Coronary artery (tissue), 2 donors: Measurements from ENCODE around the gene PKNOX2.

Experiments used
- DNase-seq: peaks from one replicate; pipeline ENCODE4 v3.0.0-alpha.2; 2017; ENCODE audit warnings: low spot score
- H3K27ac ChIP-seq, 2 donors: fragments of 200-600 bp; sonication (generic); one replicate each; pipeline ENCODE4 v1.5.1; 2016 to 2019
- H3K4me3 ChIP-seq: fragments of 200-600 bp; sonication (generic); 2 replicates; pipeline ENCODE4 v1.5.1; 2016; ENCODE audit warnings: mild to moderate bottlenecking, moderate library complexity
- TF ChIP-seq, protein P1 (sequence below): fragments of 200-600 bp; sonication (generic); IDR thresholded peaks from one replicate; pipeline ENCODE4 v1.5.1; 2019; ENCODE audit warnings: antibody characterized with exemption

The PKNOX2 gene

DNA sequence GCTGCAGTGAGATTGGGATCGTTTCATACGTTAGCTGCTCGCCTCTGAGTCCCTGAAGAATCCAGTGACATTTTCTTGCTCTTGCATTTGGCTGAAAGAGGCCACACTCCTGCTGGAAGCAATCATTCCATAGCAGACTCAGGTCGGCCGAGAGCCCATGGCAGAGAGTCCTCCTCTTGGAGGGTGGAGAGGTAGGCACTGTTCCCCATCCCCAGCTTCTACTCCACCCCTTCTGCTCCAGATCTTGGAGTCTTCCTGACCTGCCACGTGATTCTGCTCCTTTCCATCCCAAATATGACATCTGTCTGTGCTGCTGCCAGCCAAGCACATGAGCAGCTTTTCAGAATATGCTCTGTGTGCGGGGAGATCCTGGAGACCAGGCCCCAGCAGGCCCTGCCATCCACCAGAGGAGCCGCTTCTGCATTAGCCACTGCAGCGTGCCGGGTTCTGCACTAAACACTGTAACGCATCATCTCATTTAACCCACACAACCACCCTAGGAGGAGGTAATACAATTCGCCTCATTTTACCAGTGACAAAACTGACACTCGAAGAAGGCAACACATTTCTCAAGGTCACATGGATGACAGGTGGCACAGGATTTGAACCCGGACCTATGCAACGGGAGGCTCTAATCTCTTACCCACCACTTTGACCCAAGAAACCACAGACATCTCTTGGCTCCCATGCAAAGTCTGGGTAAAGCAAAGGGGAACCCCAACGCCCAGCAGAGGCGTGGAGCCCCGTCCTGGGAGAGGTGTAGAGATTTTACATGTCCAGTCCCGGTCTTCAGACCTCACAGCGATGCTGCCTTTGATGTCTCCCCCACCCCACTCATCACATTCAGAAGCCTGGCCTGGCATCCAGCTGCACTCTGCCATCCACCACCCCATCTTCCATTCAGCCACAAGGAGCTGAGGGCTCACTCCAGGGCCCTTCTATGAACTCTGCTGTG, 252.7 kb downstream of the PKNOX2 start:
- Histone ChIP-seq H3K4me3 (no peak overlapping the region), H3K27ac (no peak overlapping the region)
- TF ChIP-seq, protein P1, sequence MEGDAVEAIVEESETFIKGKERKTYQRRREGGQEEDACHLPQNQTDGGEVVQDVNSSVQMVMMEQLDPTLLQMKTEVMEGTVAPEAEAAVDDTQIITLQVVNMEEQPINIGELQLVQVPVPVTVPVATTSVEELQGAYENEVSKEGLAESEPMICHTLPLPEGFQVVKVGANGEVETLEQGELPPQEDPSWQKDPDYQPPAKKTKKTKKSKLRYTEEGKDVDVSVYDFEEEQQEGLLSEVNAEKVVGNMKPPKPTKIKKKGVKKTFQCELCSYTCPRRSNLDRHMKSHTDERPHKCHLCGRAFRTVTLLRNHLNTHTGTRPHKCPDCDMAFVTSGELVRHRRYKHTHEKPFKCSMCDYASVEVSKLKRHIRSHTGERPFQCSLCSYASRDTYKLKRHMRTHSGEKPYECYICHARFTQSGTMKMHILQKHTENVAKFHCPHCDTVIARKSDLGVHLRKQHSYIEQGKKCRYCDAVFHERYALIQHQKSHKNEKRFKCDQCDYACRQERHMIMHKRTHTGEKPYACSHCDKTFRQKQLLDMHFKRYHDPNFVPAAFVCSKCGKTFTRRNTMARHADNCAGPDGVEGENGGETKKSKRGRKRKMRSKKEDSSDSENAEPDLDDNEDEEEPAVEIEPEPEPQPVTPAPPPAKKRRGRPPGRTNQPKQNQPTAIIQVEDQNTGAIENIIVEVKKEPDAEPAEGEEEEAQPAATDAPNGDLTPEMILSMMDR, result no peak
- DNase-seq, result no peak

DNA sequence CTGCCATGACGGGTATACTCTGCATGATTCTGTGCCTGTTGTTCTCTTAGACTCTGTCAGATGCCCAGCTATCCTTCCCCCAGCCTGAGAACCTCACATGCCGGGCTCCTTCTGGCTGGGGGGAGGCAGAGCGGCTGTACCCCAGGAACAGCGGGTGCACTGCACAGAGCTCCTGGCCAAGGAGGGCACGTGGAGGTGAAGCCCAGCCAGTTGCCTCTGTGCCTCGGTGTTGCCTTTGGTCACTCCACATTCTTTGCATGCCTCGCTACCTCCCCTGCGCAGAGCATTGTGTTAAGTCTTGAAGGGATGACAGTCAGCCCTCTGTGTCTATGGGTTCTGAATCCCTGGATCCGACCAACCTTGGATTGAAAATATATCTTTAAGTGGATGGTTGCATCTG, 253.8 kb downstream of the PKNOX2 start:
- no peak for DNase-seq
- Histone ChIP-seq H3K27ac (no peak overlapping the region), H3K4me3 (no peak overlapping the region)
- TF ChIP-seq, protein P1, result no peak

DNA sequence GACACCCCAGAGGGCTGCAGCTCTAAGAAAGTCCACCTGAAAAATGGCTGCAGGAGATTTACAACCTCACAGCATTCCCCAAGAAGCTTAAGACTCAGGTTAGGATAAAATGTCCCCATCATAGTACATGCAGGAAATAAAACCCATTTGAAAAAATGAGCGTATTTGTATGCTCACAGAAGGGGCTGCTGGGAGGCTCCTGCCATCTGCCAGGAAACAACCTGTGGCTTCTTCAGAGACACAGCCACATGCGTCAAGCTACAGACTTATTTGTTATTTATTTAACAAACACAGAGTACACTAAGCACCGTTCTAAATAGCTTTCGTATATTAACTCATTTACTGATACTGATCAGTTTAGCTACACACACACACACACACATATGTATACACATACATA, 258.1 kb downstream of the PKNOX2 start:
- TF ChIP-seq, protein P1, result no peak
- Histone ChIP-seq H3K27ac (no peak overlapping the region), H3K4me3 (no peak overlapping the region)
- DNase-seq, result no peak

DNA sequence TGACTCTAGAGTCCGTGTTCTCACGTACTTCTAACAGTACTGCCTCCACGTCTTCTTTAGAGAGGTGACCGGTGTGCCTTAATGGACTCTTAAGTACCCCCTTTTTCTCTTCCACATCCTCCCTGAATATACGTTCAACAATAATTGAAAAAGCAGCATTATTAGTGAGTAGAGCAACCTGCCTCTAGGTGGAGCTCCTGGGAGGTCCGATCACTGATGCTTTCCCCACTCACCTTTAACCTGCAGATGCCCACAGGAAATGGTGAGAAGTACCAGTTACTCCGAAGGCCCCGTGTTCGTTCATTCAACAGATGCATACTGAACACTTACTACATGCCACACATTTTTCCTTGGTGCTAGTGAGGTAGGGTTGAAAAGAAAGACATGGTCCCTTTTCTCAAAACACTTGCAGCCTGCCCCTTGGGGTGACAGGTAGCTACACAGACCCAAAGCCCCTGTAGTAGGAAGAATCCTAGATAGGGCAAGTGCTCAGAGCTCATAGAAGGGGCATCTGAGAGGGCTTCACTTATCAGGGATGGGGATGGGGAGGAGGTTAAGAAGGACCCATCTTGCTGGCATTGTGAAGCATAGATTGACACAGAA, 258.8 kb downstream of the PKNOX2 start:
- Histone ChIP-seq H3K4me3 (no peak overlapping the region), H3K27ac (no peak overlapping the region)
- DNase-seq, result no peak
- TF ChIP-seq, protein P1, result no peak

DNA sequence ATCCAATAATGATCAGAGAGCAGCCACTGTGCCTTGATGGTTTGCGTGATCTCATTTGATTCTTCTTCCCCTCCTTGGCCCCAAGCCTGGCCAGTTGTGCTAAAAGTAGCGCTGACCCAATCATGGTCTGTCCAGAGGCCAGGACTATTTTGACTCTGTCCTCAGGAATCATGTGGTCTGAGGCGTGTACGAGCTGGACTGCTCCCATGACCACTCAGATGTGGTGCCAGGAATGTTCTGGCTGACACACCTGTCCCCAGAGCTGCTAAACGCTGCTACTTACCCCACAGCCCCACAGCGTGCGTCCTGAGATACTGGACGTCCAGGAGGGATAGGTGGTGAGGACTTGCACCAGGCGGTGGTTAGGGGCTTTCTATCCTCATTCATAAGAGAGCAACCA, 261.1 kb downstream of the PKNOX2 start:
- TF ChIP-seq, protein P1, result no peak
- H3K4me3 ChIP-seq, result no peak overlapping the region
- no peak overlapping the region for H3K27ac ChIP-seq
- DNase-seq, result no peak

DNA sequence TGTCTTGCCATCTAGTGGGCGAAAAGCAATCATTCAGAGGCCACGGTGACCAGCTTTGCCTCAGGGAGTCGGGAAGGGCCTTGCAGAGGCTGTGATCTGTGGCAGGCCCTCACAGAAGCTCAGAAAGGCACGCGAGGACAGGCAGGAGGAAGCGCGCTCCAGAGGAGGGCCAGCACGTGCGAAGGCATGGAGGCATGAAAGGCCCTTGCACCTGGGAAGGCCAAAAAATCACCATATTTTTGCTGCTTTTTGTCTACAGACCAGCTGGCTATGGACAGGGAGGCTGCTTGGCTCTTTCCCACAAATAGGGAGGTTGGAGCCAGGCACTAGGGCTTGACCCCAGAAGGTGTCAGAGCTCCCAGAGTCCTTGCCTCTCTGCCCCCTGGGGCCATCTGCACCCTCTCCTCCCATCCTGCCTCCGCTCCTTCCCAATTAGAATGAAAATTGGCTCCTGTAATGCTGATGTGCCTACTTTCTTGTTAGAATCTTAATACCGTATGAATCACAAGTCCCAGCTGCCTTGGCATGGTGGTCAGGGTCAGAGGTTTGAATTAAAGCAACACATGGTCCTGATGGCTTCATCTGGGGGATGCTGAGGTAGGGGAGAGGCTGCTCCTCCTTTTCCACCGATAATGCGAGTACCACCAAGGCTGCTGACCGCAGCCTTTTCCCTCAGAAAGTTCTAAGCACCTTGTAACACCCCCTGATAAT, 262.4 kb downstream of the PKNOX2 start:
- Histone ChIP-seq H3K4me3 (no peak overlapping the region), H3K27ac (no peak overlapping the region)
- TF ChIP-seq, protein P1, result no peak
- no peak for DNase-seq
